Measurements from ENCODE around the gene PRSS27.
A peak's percentile ranks its signal among the peaks of the same experiment; 100 is the strongest.

Gene PRSS27

GRCh38 chr16:2720064-2720457 is at the start of gene PRSS27:
PRSS27 (minus strand) TSS chr16:2720224; CDS start chr16:2720160, 64 bp downstream.
- DNase-seq, result no peak
- no peak for TF ChIP-seq GATA1 (IDR thresholded peaks at IDR 0.05; ENCODE audit: low read depth, low read length)
- TF ChIP-seq POLR2A (IDR thresholded peaks at IDR 0.05; ENCODE audit: low read length), result no peak

- no peak for TF ChIP-seq GATA1 (IDR thresholded peaks at IDR 0.05; ENCODE audit: low read depth, low read length)
- no peak for TF ChIP-seq POLR2A (IDR thresholded peaks at IDR 0.05; ENCODE audit: low read length)
- peak in 1 of 2 experiments; percentile 37 for DNase-seq
Observed at GRCh38 chr16:2769675-2770056, 49.6 kb upstream of the PRSS27 start.

- TF ChIP-seq GATA1 (IDR thresholded peaks at IDR 0.05; ENCODE audit: low read depth, low read length), result no peak
- TF ChIP-seq POLR2A (IDR thresholded peaks at IDR 0.05; ENCODE audit: low read length), result no peak
- DNase-seq, result no peak
Observed at GRCh38 chr16:2769100-2769529, 49.1 kb upstream of the PRSS27 start.

GRCh38 chr16:2768403-2769089 is 48.5 kb upstream of the PRSS27 start:
- DNase-seq, result no peak
- TF ChIP-seq GATA1 (IDR thresholded peaks at IDR 0.05; ENCODE audit: low read depth, low read length), result no peak

GRCh38 chr16:2767891-2768290 is 47.9 kb upstream of the PRSS27 start:
- TF ChIP-seq GATA1 (IDR thresholded peaks at IDR 0.05; ENCODE audit: low read depth, low read length) (no peak), POLR2A (IDR thresholded peaks at IDR 0.05; ENCODE audit: low read length) (no peak)
- no peak for DNase-seq

- DNase-seq, result no peak
- no peak for TF ChIP-seq POLR2A (IDR thresholded peaks at IDR 0.05; ENCODE audit: low read length)
- TF ChIP-seq GATA1 (IDR thresholded peaks at IDR 0.05; ENCODE audit: low read depth, low read length), result no peak
Observed at GRCh38 chr16:2767140-2767731, 47.2 kb upstream of the PRSS27 start.

GRCh38 chr16:2766430-2767139 is 46.6 kb upstream of the PRSS27 start:
- TF ChIP-seq POLR2A (IDR thresholded peaks at IDR 0.05; ENCODE audit: low read length), result no peak
- TF ChIP-seq GATA1 (IDR thresholded peaks at IDR 0.05; ENCODE audit: low read depth, low read length), result no peak
- DNase-seq, result no peak

GRCh38 chr16:2765462-2766404 is 45.7 kb upstream of the PRSS27 start:
- TF ChIP-seq GATA1 (IDR thresholded peaks at IDR 0.05; ENCODE audit: low read depth, low read length), result no peak
- DNase-seq, result no peak

GRCh38 chr16:2764718-2765117 is 44.7 kb upstream of the PRSS27 start:
- no peak for DNase-seq
- TF ChIP-seq POLR2A (IDR thresholded peaks at IDR 0.05; ENCODE audit: low read length) (no peak), GATA1 (IDR thresholded peaks at IDR 0.05; ENCODE audit: low read depth, low read length) (no peak)

- DNase-seq, result no peak
- TF ChIP-seq GATA1 (IDR thresholded peaks at IDR 0.05; ENCODE audit: low read depth, low read length) (no peak), POLR2A (IDR thresholded peaks at IDR 0.05; ENCODE audit: low read length) (no peak)
Observed at GRCh38 chr16:2763173-2763572, 43.1 kb upstream of the PRSS27 start.

GRCh38 chr16:2762711-2763110 is 42.7 kb upstream of the PRSS27 start:
- no peak for DNase-seq
- TF ChIP-seq GATA1 (IDR thresholded peaks at IDR 0.05; ENCODE audit: low read depth, low read length) (no peak), POLR2A (IDR thresholded peaks at IDR 0.05; ENCODE audit: low read length) (no peak)

GRCh38 chr16:2761886-2762583 is 42.0 kb upstream of the PRSS27 start:
- TF ChIP-seq POLR2A (IDR thresholded peaks at IDR 0.05; ENCODE audit: low read length) (no peak), GATA1 (IDR thresholded peaks at IDR 0.05; ENCODE audit: low read depth, low read length) (no peak)
- no peak for DNase-seq

GRCh38 chr16:2761472-2761871 is 41.4 kb upstream of the PRSS27 start:
- no peak for DNase-seq
- TF ChIP-seq POLR2A (IDR thresholded peaks at IDR 0.05; ENCODE audit: low read length) (no peak), GATA1 (IDR thresholded peaks at IDR 0.05; ENCODE audit: low read depth, low read length) (no peak)
